T1000 (cell line): Measurements from ENCODE around the gene SNX9.
"Not testable (repeated sequence)": the region's sequence is repeated elsewhere in the genome, so short reads cannot be mapped to it uniquely, and the experiment has no call there.

Source experiments
- DNase-seq: peaks from one replicate; lab custom pipeline; 2025; ENCODE audit warnings: mixed read lengths; lab: John Stamatoyannopoulos, UW

SNX9 gene

DNA sequence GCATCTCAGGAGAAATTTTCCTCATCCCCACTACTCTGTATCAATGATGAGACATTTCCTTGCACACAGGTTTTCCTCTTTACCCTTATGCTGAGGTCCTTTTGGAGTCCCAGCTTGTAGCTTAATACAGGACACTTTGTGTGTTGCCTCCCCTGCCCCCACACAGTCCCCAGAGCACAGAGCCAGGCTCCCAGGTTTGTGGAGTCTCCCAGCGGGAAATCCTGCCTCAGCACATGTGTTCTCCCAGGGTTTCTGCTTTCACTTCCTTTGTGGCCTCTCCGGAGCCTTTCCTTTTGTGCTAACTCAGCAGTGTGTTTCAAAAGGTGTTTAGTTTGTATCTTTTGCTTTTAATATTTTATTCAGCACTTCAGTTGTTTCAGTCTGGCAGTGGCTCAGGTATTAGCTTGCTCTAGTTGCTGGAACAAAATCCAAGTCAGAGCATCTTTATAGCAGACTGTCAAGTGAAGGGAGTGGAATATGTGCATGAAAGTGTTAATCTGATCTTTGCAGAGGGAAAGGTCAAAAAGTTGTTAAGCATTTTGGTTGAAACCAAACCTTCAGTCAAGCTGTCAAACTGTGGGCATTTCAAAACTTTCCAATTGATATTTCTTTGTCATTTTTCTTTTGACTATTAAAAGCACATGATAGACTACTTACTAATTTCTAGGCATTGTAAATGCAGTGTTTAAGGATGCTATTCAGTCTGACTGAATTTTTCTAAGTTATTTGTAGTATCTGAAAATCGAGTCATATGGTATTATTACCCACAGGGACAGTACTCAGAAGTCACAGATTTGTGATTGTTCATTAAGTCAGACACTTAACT lies 8.6 kb downstream of the SNX9 start:
- DNase-seq: no peak

DNA sequence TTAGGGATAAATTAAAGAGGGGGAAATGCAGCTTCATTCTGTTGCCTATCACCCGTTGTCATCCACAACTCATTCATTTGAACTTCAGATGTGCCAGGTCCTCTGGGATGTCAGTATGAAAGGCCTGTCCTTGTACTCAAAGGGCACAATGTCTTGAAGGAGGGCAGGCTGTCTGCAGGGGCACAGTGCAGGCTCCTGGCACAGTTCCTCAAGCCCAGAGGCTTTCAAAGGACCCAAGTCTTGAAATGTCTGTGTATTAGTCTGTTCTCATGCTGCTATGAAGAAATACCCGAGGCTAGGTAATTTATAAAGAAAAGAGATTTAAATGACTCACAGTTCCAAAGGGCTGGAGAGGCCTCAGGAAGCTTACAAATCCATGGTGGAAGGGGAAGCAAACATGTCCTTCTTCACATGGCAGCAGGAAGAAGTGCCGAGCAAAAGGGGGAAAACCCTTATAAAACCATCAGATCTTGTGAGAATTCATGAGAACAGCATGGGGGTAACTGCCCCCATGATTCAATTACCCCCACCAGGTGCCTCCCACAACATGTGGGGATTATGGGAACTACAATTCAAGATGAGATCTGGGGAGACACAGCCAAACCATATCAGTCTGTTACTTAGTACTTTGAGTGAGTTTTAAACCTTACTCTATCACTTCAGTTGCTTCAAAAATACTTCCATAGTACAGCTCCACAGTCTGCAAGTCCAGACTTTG lies 9.4 kb downstream of the SNX9 start:
- no peak for DNase-seq

DNA sequence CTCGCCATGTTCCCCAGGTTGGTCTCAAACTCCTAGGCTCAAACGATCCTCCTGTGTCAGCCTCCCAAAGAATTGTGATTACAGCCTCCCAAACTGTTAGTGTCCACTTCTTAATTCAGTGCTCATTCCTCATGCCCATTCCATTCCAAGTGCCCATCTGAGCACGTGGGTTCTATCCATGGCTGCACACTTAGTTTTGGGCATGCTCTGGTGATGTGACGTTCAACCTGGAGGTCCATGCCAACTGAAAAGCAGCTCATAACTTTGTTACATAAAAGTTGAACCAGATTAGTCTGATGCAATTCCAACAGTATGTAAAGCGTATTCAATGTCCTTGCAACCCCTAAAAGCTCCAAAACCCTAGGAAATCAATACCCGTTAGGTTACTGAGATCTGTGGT lies 11.5 kb downstream of the SNX9 start:
- no peak for DNase-seq

GRCh38 chr6:157838718-157839430 lies 15.8 kb downstream of the SNX9 start:
- no peak for DNase-seq

- DNase-seq: no peak
Observed at GRCh38 chr6:157839606-157840005, 16.6 kb downstream of the SNX9 start.

DNA sequence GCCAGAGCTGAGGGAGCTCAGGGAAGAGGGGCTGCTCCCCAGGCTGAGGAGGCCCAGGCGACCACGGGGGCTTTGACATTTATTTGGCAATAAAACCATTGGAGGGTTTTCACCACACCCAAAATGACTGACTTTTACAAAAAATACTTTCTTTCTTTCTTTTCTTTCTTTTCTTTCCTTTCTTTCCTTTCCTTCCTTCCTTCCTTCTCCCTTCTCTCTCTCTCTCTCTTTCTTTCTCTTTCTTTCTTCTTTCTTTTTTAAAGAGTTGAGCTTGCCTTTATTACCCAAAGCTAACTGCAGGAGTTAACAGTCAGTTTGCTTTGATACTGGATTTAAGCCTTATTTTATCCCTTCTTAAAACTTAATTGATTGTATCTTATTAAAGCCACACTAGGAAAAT lies 17.2 kb downstream of the SNX9 start:
- no peak for DNase-seq

DNA sequence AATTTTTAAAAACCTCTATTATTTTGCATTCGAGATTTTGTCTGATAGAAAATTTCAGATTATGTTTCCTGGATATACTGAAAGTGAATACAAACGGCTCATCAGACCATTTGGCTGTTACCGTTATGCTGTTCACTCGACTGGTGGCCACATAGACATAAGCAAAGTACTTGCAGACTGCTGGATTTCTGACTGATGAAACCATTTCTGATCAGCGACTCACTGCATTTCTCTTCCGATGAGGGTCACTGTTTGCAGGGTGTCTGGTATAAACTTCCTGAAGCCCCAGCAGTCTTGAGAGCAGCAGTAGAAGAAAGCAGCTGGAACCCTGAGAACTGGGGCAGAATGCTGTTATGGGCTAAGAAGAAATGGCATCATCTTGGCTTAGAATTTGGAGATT lies 17.7 kb downstream of the SNX9 start:
- no peak for DNase-seq

GRCh38 chr6:157841211-157841840 lies 18.3 kb downstream of the SNX9 start:
- no peak for DNase-seq

- DNase-seq: no peak
Observed at GRCh38 chr6:157842212-157842611, 19.2 kb downstream of the SNX9 start.

DNA sequence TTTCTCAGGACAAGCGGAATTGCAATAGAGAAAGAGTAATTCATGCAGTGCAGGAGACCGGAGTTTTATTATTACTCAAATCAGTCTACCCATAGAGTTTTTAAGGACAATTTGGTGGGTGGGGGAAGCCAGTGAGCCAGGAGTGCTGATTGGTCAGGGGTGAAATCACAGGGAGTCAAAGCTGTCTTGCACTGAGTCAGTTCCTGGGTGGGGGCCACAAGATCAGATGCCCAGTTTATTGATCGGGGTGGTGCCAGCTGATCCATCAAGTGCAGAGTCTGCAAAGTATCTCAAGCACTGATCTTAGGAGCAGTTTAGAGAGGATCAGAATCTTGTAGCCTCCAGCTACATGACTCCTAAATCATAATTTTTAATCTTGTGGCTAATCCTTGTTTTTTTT lies 21.1 kb downstream of the SNX9 start:
- not testable (repeated sequence) for DNase-seq

- no peak for DNase-seq
Observed at GRCh38 chr6:157845493-157846259, 22.6 kb downstream of the SNX9 start.

DNA sequence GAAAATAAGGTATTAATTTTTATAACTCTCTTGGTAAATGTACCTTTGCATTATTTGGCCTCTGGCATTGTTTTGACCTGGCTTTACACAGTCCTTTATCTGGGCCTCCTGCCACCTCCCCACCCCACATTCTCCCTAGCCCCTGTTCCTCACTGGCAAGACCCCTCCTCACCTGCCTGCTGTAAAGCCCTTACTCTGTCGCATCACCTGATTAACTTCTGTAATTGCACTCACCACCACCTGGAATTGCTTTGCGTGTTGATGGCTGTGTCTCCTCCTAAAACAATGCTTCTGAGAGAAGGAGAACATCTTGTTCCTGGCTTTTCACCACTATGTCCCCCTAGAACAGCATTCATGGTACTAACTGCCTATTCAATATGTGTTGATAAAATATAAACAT lies 24.8 kb downstream of the SNX9 start:
- DNase-seq: no peak

DNA sequence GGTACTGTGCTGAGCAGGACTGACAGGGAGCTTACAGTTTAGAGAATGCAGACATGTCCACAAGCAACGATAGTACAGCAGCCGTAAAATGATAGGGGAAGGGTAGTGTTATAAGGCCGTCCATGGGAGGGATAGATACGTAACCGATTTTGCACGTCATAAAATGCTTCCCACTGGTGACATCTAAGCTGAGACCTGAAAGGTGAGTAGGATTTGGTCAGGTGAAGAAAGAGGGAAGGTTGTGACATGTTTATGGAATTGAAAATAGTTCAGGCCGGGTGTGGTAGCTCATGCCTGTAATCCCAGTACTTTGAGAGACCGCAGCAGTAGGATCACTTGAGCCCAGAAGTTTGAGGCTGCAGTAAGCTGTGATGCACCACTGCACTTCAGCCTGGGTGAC lies 25.6 kb downstream of the SNX9 start:
- DNase-seq: no peak

GRCh38 chr6:157849288-157850017 lies 26.4 kb downstream of the SNX9 start:
- no peak for DNase-seq

DNA sequence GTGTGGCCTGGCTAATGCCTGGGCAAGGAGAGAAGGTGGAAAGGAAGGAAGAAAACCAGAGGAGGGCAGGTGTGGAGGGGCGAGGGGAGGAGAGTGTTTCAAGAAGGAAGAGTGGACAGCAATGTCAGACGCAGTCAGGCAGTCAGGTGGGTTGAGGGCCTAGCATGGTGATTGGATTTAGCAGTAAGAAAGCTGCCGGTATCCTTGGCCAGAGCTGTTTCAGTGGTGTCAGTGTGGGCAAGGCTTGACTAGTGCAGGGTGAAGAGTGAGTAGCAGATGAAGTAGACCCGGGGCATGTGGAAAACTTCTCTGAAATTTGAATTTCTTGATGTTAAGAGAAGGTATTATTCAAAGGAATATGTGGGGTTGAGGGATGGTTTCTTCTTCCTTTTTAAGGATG lies 27.0 kb downstream of the SNX9 start:
- DNase-seq: no peak

DNA sequence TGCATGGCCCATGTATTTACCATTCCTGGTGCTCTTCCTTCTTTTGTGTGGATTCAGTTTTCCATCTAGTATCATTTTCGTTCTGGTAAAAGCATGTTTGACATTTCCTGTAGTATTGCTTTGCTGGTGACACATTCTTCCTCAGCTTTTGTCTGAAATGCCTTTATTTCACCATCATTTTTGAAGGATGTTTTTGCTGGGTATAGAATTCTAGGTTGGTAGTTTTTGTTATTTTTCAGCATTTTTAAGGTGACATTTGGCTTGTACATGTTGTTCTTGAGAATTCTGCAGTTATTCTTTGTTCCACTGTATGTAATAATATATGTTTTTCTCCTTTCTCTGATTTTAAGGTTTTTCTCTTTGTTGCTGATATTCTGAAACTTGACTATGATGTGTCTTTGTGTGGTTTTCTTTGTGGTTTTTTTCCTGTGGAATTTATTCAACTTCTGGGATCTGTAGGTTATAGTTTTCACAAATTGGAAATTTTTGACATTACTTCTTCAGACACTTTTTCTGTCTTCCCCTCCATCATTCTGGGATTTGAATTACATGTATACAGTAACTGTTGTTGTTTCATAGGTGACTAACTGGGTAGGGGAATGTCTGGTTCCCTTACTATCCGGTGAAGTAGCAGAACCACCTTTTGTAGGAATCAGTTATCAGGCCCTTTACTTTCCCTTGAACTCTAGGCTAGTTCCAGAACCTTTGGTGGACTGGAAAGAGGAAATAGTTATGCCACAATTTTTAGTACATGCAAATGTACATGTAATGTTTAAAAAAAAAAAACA lies 30.2 kb downstream of the SNX9 start:
- no peak for DNase-seq

DNA sequence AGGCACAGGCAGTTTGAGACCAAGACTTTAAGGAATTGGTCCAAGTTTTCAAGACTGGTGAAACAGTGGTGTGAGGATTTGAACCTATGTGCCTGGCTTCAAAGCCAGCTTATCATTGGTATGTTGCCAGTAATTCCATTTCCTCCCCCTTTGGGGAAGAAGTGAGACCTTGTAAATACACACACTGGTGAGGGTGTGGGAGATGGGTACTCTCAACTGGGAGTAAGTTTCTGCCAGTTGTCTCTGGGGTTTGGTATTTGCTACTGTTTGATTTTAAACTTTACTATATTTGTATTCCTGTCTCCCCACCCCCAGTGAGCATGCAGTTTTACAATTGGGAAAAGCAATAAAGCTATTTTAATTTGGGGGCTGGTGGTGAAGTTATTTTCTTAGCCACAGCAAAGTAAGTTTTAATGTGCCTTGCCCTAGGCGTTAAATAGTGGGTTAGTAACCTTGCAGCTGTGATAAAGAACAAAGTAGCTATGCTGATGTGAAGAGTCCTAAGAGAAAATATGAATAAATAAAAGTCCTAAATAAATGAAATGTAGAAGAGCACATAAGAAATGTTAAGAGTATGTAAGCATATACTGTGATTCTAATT lies 31.0 kb downstream of the SNX9 start:
- DNase-seq: no peak

DNA sequence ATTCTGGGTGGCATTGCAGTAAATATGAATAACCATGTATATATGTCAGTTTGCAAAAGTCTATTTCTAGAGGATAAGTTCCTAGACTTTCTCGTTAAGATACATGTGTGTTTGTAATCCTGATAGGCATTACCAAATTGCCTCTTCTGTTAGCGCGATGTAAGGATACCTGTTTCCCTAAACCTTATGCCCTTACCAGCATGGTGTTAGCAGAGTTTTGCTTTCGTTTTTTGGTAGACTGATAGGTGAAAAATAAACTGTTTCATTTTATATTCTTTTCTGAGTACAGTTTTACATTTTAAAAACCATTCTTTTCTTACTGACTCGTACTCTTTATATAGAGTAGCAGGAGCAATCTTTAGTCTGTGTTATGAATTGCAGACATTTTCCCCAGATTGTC lies 32.3 kb downstream of the SNX9 start:
- no peak for DNase-seq

- DNase-seq: not testable (repeated sequence)
Observed at GRCh38 chr6:157855804-157856203, 32.8 kb downstream of the SNX9 start.

DNA sequence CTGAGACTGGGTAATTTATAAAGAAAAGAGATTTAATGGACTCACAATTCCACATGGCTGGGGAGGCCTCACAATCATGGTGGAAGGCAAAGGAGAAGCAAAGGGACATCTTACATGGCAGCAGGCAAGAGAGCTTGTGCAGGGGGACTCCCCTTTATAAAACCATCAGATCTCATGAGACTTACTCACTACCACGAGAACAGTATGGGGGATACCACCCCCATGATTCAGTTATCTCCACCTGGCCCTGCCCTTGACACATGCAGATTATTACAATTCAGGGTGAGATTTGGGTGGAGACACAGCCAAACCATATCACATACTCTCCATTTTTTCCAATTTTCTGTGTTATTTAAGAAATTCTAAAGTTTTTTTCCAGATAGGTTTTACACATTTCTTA lies 35.6 kb downstream of the SNX9 start:
- DNase-seq: not testable (repeated sequence)
